Stimulated activated naive CD8-positive, alpha-beta T cell treated with anti-CD3 and anti-CD28 coated beads, Interleukin-15, Interleukin-2, amounts not matched to agents 100 ng/mL and 50 ng/mL, for 24 hours (primary cell): ENCODE results near the gene OLFML2B.

Source experiments
- H3K27ac Mint-ChIP-seq: one replicate; pipeline ENCODE4 v1.8.0; 2021; ENCODE audit warnings: mild to moderate bottlenecking, mixed read lengths
- H3K27me3 Mint-ChIP-seq: one replicate; pipeline ENCODE4 v1.8.0; 2021; ENCODE audit warnings: mixed read lengths
- H3K36me3 Mint-ChIP-seq: one replicate; pipeline ENCODE4 v1.8.0; 2021; ENCODE audit warnings: low read depth, mixed read lengths
- H3K4me1 Mint-ChIP-seq: one replicate; pipeline ENCODE4 v1.8.0; 2021; ENCODE audit warnings: low read depth, mixed read lengths
- H3K4me3 Mint-ChIP-seq: one replicate; pipeline ENCODE4 v1.8.0; 2021; ENCODE audit warnings: mild to moderate bottlenecking, mixed read lengths
- H3K9me3 Mint-ChIP-seq: one replicate; pipeline ENCODE4 v1.8.0; 2021; ENCODE audit warnings: mixed read lengths

The OLFML2B gene

GRCh38 chr1:161943737-161944136, 79.9 kb downstream of the OLFML2B start:
- peaks cover 52% of the 10 kb centered on the region for H3K36me3 Mint-ChIP-seq
- H3K9me3 Mint-ChIP-seq, result peaks cover 3% of the 10 kb centered on the region
- H3K27ac Mint-ChIP-seq, result peak overlapping the region; percentile 5
- no peaks in the 10 kb centered on the region for H3K27me3 Mint-ChIP-seq
- no peaks in the 10 kb centered on the region for H3K4me1 Mint-ChIP-seq
- no peak overlapping the region for H3K4me3 Mint-ChIP-seq

- H3K4me1 Mint-ChIP-seq, result peaks cover 1% of the 10 kb centered on the region
- no peak overlapping the region for H3K4me3 Mint-ChIP-seq
- no peak overlapping the region for H3K27ac Mint-ChIP-seq
- no peaks in the 10 kb centered on the region for H3K9me3 Mint-ChIP-seq
- peaks cover 44% of the 10 kb centered on the region for H3K36me3 Mint-ChIP-seq
- no peaks in the 10 kb centered on the region for H3K27me3 Mint-ChIP-seq
These were observed 81.8 kb downstream of the OLFML2B start for GRCh38 chr1:161941726-161942436.

GRCh38 chr1:161940866-161941591, 82.6 kb downstream of the OLFML2B start:
- H3K27ac Mint-ChIP-seq, result no peak overlapping the region
- H3K4me3 Mint-ChIP-seq, result no peak overlapping the region
- peaks cover 47% of the 10 kb centered on the region for H3K36me3 Mint-ChIP-seq
- H3K27me3 Mint-ChIP-seq, result no peaks in the 10 kb centered on the region
- H3K9me3 Mint-ChIP-seq, result no peaks in the 10 kb centered on the region
- peaks cover 7% of the 10 kb centered on the region for H3K4me1 Mint-ChIP-seq

- Mint-ChIP-seq H3K4me3 (no peak overlapping the region), H3K27me3 (no peaks in the 10 kb centered on the region), H3K36me3 (peaks cover 20% of the 10 kb centered on the region), H3K9me3 (no peaks in the 10 kb centered on the region), H3K4me1 (peaks cover 40% of the 10 kb centered on the region), H3K27ac (no peak overlapping the region)
These were observed 86.9 kb downstream of the OLFML2B start for GRCh38 chr1:161936786-161937185.

GRCh38 chr1:161935264-161935663, 88.4 kb downstream of the OLFML2B start:
- no peak overlapping the region for H3K4me3 Mint-ChIP-seq
- H3K27ac Mint-ChIP-seq, result no peak overlapping the region
- peaks cover 18% of the 10 kb centered on the region for H3K36me3 Mint-ChIP-seq
- H3K4me1 Mint-ChIP-seq, result peaks cover 40% of the 10 kb centered on the region
- H3K9me3 Mint-ChIP-seq, result no peaks in the 10 kb centered on the region
- no peaks in the 10 kb centered on the region for H3K27me3 Mint-ChIP-seq

GRCh38 chr1:161933592-161934588, 89.8 kb downstream of the OLFML2B start:
- Mint-ChIP-seq H3K36me3 (peaks cover 31% of the 10 kb centered on the region), H3K4me3 (peak overlapping the region; percentile 36), H3K4me1 (peaks cover 45% of the 10 kb centered on the region), H3K27ac (peak overlapping the region; percentile 59), H3K27me3 (no peaks in the 10 kb centered on the region), H3K9me3 (no peaks in the 10 kb centered on the region)
